H9 (cell line): Measurements from ENCODE around the gene ANKRD13A. TPM values are rescaled to one million over a fixed set of nuclear protein-coding genes. Genes with fewer than 3 reads are reported as not detected.

Experiments
- DNase-seq: peaks from one replicate; pipeline ENCODE4 v3.0.0-alpha.2; 2017
- H2AFZ ChIP-seq: one replicate; pipeline ENCODE4 v1.6.1; 2013; ENCODE audit warnings: mild to moderate bottlenecking, low read length, control low read depth, moderate library complexity
- H2AK5ac ChIP-seq: 2 replicates; pipeline ENCODE4 v1.6.1; 2013; ENCODE audit warnings: low read length, control low read depth, mixed read lengths; ENCODE audit not compliant: insufficient read length
- H2BK120ac ChIP-seq: one replicate; pipeline ENCODE4 v1.6.1; 2013; ENCODE audit warnings: low read depth, mild to moderate bottlenecking, low read length, control low read depth, inconsistent platforms; ENCODE audit not compliant: poor library complexity, severe bottlenecking
- H2BK12ac ChIP-seq: 2 replicates; pipeline ENCODE4 v1.6.1; 2013; ENCODE audit warnings: low read length, control low read depth, mixed read lengths, low read depth; ENCODE audit not compliant: insufficient read length
- H2BK15ac ChIP-seq: 2 replicates; pipeline ENCODE4 v1.6.1; 2013; ENCODE audit warnings: low read depth, low read length, control low read depth
- H2BK20ac ChIP-seq: one replicate; pipeline ENCODE4 v1.6.1; 2013; ENCODE audit warnings: low read depth, mild to moderate bottlenecking, low read length, control low read depth, inconsistent platforms; ENCODE audit not compliant: poor library complexity, severe bottlenecking
- H2BK5ac ChIP-seq: 2 replicates; pipeline ENCODE4 v1.6.1; 2013; ENCODE audit warnings: low read length, control low read depth, mixed read lengths; ENCODE audit not compliant: insufficient read length
- H3K14ac ChIP-seq: 2 replicates; pipeline ENCODE4 v1.6.1; 2013; ENCODE audit warnings: low read length, control low read depth; ENCODE audit not compliant: insufficient read depth
- H3K18ac ChIP-seq: 2 replicates; pipeline ENCODE4 v1.6.1; 2013; ENCODE audit warnings: low read depth, mild to moderate bottlenecking, mixed read lengths, low read length, control low read depth; ENCODE audit not compliant: insufficient read length
- H3K23ac ChIP-seq: 2 replicates; pipeline ENCODE4 v1.6.1; 2013; ENCODE audit warnings: low read length, control low read depth, mixed read lengths, low read depth; ENCODE audit not compliant: insufficient read length
- H3K23me2 ChIP-seq: 2 replicates; pipeline ENCODE4 v1.6.1; 2013; ENCODE audit warnings: low read depth, mild to moderate bottlenecking, mixed read lengths, low read length, control low read depth; ENCODE audit not compliant: insufficient read length, poor library complexity, severe bottlenecking
- H3K27ac ChIP-seq: 2 replicates; pipeline ENCODE4 v1.5.1; 2013; ENCODE audit warnings: low read length, control low read depth, mixed read lengths, low read depth; ENCODE audit not compliant: insufficient read length
- H3K27me3 ChIP-seq: 2 replicates; pipeline ENCODE4 v1.6.1; 2013; ENCODE audit warnings: low read length, control low read depth, inconsistent platforms; ENCODE audit not compliant: insufficient read depth
- H3K4ac ChIP-seq: 2 replicates; pipeline ENCODE4 v1.6.1; 2013; ENCODE audit warnings: low read depth, mild to moderate bottlenecking, control low read depth, inconsistent platforms, low read length, moderate library complexity
- H3K4me1 ChIP-seq: 2 replicates; pipeline ENCODE4 v1.6.1; 2013; ENCODE audit warnings: low read length, control low read depth, inconsistent platforms; ENCODE audit not compliant: insufficient read depth
- H3K4me2 ChIP-seq: 2 replicates; pipeline ENCODE4 v1.6.1; 2013; ENCODE audit warnings: low read length, control low read depth, mixed read lengths; ENCODE audit not compliant: insufficient read length, insufficient read depth
- H3K56ac ChIP-seq: 2 replicates; pipeline ENCODE4 v1.6.1; 2013; ENCODE audit warnings: low read depth, mild to moderate bottlenecking, mixed read lengths, low read length, control low read depth; ENCODE audit not compliant: insufficient read length
- H3K79me1 ChIP-seq: 2 replicates; pipeline ENCODE4 v1.6.1; 2013; ENCODE audit warnings: low read depth, mild to moderate bottlenecking, moderate library complexity, low read length, control low read depth, inconsistent platforms; ENCODE audit not compliant: insufficient read depth, poor library complexity, severe bottlenecking
- H3K79me2 ChIP-seq: 2 replicates; pipeline ENCODE4 v1.6.1; 2013; ENCODE audit warnings: low read length, control low read depth, inconsistent platforms; ENCODE audit not compliant: insufficient read depth
- H3K9ac ChIP-seq: 2 replicates; pipeline ENCODE4 v1.6.1; 2013; ENCODE audit warnings: low read length, control low read depth, mixed read lengths; ENCODE audit not compliant: insufficient read length; ENCODE audit errors: extremely low read depth
- H3K9me3 ChIP-seq: one replicate; pipeline ENCODE4 v1.6.1; 2013; ENCODE audit warnings: low read depth, low read length, inconsistent platforms; ENCODE audit not compliant: control insufficient read depth
- H3T11ph ChIP-seq: one replicate; pipeline ENCODE4 v1.6.1; 2013; ENCODE audit warnings: mild to moderate bottlenecking, low read length, control low read depth, inconsistent platforms
- H4K20me1 ChIP-seq: one replicate; pipeline ENCODE4 v1.6.1; 2013; ENCODE audit not compliant: control insufficient read depth, insufficient read length, insufficient read depth
- H4K5ac ChIP-seq: 2 replicates; pipeline ENCODE4 v1.6.1; 2013; ENCODE audit warnings: low read depth, mild to moderate bottlenecking, mixed read lengths, low read length, control low read depth; ENCODE audit not compliant: insufficient read length
- H4K8ac ChIP-seq: replicated peaks from 2 replicates; pipeline ENCODE4 v1.6.1; 2013; ENCODE audit warnings: low read length, control low read depth, mixed read lengths, low read depth; ENCODE audit not compliant: insufficient read length
- H4K91ac ChIP-seq: 2 replicates; pipeline ENCODE4 v1.6.1; 2013; ENCODE audit warnings: low read depth, mild to moderate bottlenecking, moderate library complexity, mixed read lengths, low read length, control low read depth; ENCODE audit not compliant: insufficient read length
- H3K27ac Mint-ChIP-seq, 3 experiments: 2 replicates in 2 of 3; 3 replicates in 1 of 3; pipeline ENCODE4 v1.8.0; 2020 to 2021; ENCODE audit warnings: mixed read lengths in 3 of 3, mild to moderate bottlenecking in 1 of 3, moderate library complexity in 1 of 3
- H3K27me3 Mint-ChIP-seq: 2 replicates; pipeline ENCODE4 v1.8.0; 2021; ENCODE audit warnings: low read depth, mild to moderate bottlenecking, moderate library complexity, mixed read lengths
- H3K36me3 Mint-ChIP-seq, 3 experiments: 2 replicates in 2 of 3; 3 replicates in 1 of 3; pipeline ENCODE4 v1.8.0; 2020 to 2021; ENCODE audit warnings: low read depth in 3 of 3, mixed read lengths in 3 of 3; ENCODE audit not compliant: insufficient read depth in 1 of 3
- H3K4me1 Mint-ChIP-seq, 2 experiments: 2 replicates each; pipeline ENCODE4 v1.8.0; 2020; ENCODE audit warnings: mixed read lengths in 2 of 2
- H3K4me3 Mint-ChIP-seq, 2 experiments: 2 replicates in 1 of 2; 3 replicates in 1 of 2; pipeline ENCODE4 v1.8.0; 2020 to 2021; ENCODE audit warnings: mild to moderate bottlenecking in 2 of 2, mixed read lengths in 2 of 2, moderate library complexity in 1 of 2
- H3K9me3 Mint-ChIP-seq, 2 experiments: 2 replicates in 1 of 2; 3 replicates in 1 of 2; pipeline ENCODE4 v1.8.0; 2020; ENCODE audit warnings: mild to moderate bottlenecking in 2 of 2, mixed read lengths in 2 of 2, moderate library complexity in 1 of 2
- CTCF ChIP-seq: fragments of 200-600 bp; sonication (generic); conservative IDR thresholded peaks from 3 replicates; pipeline ENCODE4 v1.8.0; 2021; ENCODE audit warnings: antibody characterized with exemption, mild to moderate bottlenecking
- WGBS: extraction: QIAGEN DNeasy Blood & Tissue Kit; methylation state at CpG from one replicate; pipeline ENCODE4 v1.1.7; 2013; ENCODE audit warnings: missing lambda C conversion rate, low lambda C conversion rate, mixed read lengths; ENCODE audit not compliant: insufficient read length; ENCODE audit errors: extremely low coverage; 5-methylcytosine and 5-hydroxymethylcytosine counted together
- total RNA-seq: library from RNA; stranded (reverse); gene quantifications from 2 replicates; pipeline ENCODE4 v1.2.1, GENCODE V29; 2021

ANKRD13A gene
- total RNA-seq, 1 experiment from 2014 or later: 18.0 TPM

DNA sequence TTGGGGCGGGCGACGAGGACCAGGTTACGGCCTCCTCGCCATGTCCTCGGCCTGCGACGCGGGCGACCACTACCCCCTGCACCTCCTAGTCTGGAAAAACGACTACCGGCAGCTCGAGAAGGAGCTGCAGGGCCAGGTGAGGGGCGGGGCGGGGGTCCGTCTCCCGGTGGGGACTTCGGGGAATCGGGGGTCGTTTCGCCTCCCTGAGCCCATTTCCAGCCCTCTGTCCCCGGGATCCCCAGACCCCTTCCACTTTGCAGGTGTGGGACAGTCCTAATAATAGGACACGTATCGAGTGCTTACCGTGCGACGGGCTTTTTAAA is 380 bp downstream of the ANKRD13A start:
- Mint-ChIP-seq H3K4me1 (peaks cover 24 to 26% of the 10 kb centered on the region in 2 experiments), H3K36me3 (no peaks in the 10 kb centered on the region; a peak in 2 of 7 replicates), H3K27ac (0 out of 7 replicates have a peak overlapping the region, but pooled peaks of 1 of the 3 experiments have one; percentile 57), H3K9me3 (no peaks in the 10 kb centered on the region), H3K4me3 (peak overlapping the region; percentile 87 to 99), H3K27me3 (peaks cover 12% of the 10 kb centered on the region)
- H2BK12ac ChIP-seq: no peak overlapping the region
- no peak overlapping the region for H2BK15ac ChIP-seq
- no peak overlapping the region for H2AK5ac ChIP-seq
- H3K56ac ChIP-seq: no peak overlapping the region
- H3K79me1 ChIP-seq: no peaks in the 10 kb centered on the region
- H3K23me2 ChIP-seq: peaks cover 16% of the 10 kb centered on the region
- peaks cover 3% of the 10 kb centered on the region for H4K20me1 ChIP-seq
- no peak overlapping the region for H2BK5ac ChIP-seq
- H4K5ac ChIP-seq: no peak overlapping the region
- WGBS: no CpG with 5 or more reads among the region's 27 CpGs
- no peak overlapping the region for H3T11ph ChIP-seq
- no peak for DNase-seq
- H3K27ac ChIP-seq: no peak overlapping the region
- no peak overlapping the region for H2BK20ac ChIP-seq
- H3K4me2 ChIP-seq: peak overlapping the region; percentile 97
- no peaks in the 10 kb centered on the region for H3K79me2 ChIP-seq
- H3K14ac ChIP-seq: no peak overlapping the region
- peaks cover 2% of the 10 kb centered on the region; the same call in 1 of the 2 replicates for H3K4me1 ChIP-seq
- no peaks in the 10 kb centered on the region for H3K9me3 ChIP-seq
- H3K27me3 ChIP-seq: no peaks in the 10 kb centered on the region
- H2BK120ac ChIP-seq: no peak overlapping the region
- H4K8ac ChIP-seq: no peak overlapping the region
- no peak overlapping the region for H4K91ac ChIP-seq
- H3K23ac ChIP-seq: no peak overlapping the region
- no peak overlapping the region for H3K4ac ChIP-seq
- H3K9ac ChIP-seq: no peak overlapping the region
- no peak overlapping the region for H2AFZ ChIP-seq
- TF ChIP-seq CTCF: no peak
- no peak overlapping the region for H3K18ac ChIP-seq
